ENCODE data around the gene HSD3B2. TPM values are rescaled to one million over a fixed set of nuclear protein-coding genes. Genes with fewer than 3 reads are reported as not detected.

HSD3B2 gene
- total RNA-seq, 4 donors from 2014 or later = 1.4 TPM; not detected in 3

GRCh38 chr1:119371815-119372214, 43.1 kb upstream of the HSD3B2 start:
- no peaks in the 10 kb centered on the region for H3K27me3 ChIP-seq
- H3K4me1 ChIP-seq = no peaks in the 10 kb centered on the region
- TF ChIP-seq, protein P1, sequence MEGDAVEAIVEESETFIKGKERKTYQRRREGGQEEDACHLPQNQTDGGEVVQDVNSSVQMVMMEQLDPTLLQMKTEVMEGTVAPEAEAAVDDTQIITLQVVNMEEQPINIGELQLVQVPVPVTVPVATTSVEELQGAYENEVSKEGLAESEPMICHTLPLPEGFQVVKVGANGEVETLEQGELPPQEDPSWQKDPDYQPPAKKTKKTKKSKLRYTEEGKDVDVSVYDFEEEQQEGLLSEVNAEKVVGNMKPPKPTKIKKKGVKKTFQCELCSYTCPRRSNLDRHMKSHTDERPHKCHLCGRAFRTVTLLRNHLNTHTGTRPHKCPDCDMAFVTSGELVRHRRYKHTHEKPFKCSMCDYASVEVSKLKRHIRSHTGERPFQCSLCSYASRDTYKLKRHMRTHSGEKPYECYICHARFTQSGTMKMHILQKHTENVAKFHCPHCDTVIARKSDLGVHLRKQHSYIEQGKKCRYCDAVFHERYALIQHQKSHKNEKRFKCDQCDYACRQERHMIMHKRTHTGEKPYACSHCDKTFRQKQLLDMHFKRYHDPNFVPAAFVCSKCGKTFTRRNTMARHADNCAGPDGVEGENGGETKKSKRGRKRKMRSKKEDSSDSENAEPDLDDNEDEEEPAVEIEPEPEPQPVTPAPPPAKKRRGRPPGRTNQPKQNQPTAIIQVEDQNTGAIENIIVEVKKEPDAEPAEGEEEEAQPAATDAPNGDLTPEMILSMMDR (IDR thresholded peaks at IDR 0.05) = no peak
- no peak for TF ChIP-seq POLR2A (IDR thresholded peaks at IDR 0.05)
- DNase-seq = no peak
- no peak overlapping the region for H3K27ac ChIP-seq
- WGBS, 2 donors = 50 to 55% methylated on average over 2 of the region's 2 CpGs
- intact Hi-C loops (cut with DNase I) = no loop called here
- no peaks in the 10 kb centered on the region for H3K36me3 ChIP-seq
- H3K4me3 ChIP-seq (replicated peaks in 1 of 3) = no peak overlapping the region
- H3K9me3 ChIP-seq = no peaks in the 10 kb centered on the region

DNA sequence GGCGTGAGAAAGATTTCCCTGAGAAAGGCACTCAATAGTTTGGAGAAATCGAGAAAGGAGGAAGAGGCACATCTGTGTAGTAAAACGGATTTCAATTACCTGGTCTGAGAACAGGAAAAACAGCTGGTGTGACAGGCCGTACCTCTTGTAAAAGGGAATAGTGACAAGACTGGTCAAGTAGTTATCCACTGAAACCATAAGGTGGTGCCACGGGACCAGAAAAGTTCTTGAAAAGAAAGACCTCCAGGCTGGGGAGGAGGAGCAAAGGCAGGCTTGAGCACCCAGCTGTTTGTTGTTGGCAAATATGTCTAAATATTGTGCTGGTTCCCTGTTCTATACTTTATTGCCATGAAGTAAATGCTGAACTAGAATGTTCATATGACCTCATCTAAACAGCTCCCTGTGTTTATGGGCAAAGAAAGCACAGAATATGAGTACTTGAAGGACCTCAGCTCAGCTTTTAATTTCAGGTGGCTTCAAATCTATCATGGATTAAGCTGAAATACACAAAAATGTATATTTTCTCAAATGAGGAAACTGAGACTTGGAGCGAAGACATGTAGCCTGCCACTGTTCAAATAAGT, 42.4 kb upstream of the HSD3B2 start:
- H3K4me3 ChIP-seq (replicated peaks in 1 of 3) = no peak overlapping the region
- H3K27ac ChIP-seq = no peak overlapping the region
- DNase-seq = peak in 1 of 2 donors; percentile 21
- no peaks in the 10 kb centered on the region for H3K36me3 ChIP-seq
- no peak for TF ChIP-seq POLR2A (IDR thresholded peaks at IDR 0.05)
- TF ChIP-seq, protein P1 (IDR thresholded peaks at IDR 0.05) = peak in 1 of 6 experiments; percentile 20
- no peaks in the 10 kb centered on the region for H3K4me1 ChIP-seq
- no peaks in the 10 kb centered on the region for H3K27me3 ChIP-seq
- intact Hi-C loops (cut with DNase I) = no loop called here
- WGBS, 2 donors = 34 to 36% methylated on average over 6 of the region's 6 CpGs
- no peaks in the 10 kb centered on the region for H3K9me3 ChIP-seq

DNA sequence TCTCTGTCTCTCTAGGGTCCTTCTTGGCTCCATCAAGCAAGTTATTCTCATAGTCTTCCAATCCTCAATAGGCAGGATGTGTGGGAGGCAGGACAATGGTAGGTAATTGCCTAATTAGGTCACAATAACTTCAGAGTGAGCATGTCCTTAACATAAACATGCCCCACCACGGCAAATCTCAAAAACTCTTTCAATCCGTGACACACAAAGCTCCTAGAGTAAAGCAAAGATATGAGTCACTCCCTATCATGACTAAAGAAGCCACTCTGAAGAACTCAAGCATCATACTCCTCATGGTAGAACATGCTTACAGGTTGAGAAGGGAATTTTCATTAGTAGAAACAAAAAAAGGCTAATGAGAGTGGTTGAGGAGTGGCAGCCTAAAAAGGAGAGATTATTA, 41.5 kb upstream of the HSD3B2 start:
- intact Hi-C loops (cut with DNase I) = no loop called here
- no peaks in the 10 kb centered on the region for H3K27me3 ChIP-seq
- DNase-seq = no peak

DNA sequence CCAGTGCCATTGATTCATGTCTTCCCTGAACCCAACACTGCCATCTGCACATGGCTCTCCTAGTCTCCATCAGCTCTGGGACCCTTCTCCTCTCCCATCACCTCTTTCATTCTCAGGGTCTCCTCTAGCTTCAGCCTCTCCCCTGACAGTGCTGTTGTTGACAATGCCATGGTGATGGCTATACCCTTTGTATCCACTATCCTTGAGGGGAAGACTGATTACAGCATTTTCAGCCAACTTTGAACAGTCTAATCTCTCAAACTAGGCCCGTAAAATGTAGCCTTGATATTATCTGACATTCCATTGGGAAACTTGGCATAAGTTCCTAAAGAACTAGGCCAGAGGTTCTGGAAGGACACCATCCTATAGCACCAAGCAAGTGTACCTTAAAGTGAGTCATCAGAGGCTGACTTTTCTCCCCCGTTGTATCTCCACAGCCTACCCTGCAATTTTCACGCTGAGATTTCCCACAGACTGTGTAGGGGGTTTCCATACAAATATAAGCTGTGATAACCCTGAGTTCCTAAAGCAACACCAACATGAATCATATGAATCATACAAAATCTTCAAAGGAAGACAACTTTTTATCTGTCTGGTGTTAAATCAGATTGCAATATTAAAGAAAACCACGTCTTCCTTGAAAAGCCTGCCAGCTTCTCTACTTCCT, 40.6 kb upstream of the HSD3B2 start:
- no peak overlapping the region for H3K4me3 ChIP-seq (replicated peaks in 1 of 3)

More for the DNA sequence above, 41.5 kb upstream of the HSD3B2 start:
- H3K36me3 ChIP-seq = no peaks in the 10 kb centered on the region
- H3K4me1 ChIP-seq = no peaks in the 10 kb centered on the region
- no peaks in the 10 kb centered on the region for H3K9me3 ChIP-seq
- no peak overlapping the region for H3K4me3 ChIP-seq (replicated peaks in 1 of 3)
- H3K27ac ChIP-seq = no peak overlapping the region
- WGBS, 2 donors = 36 to 46% methylated on average over 2 of the region's 2 CpGs
- TF ChIP-seq POLR2A (IDR thresholded peaks at IDR 0.05) = no peak
- TF ChIP-seq, protein P1 (IDR thresholded peaks at IDR 0.05) = no peak

GRCh38 chr1:119375366-119375765, 39.6 kb upstream of the HSD3B2 start:
- intact Hi-C loops (cut with DNase I) = no loop called here
- no peaks in the 10 kb centered on the region for H3K36me3 ChIP-seq
- H3K27ac ChIP-seq = no peak overlapping the region
- no peaks in the 10 kb centered on the region for H3K9me3 ChIP-seq
- 89 to 92% methylated on average over 1 of the region's 1 CpG for WGBS, 2 donors
- H3K4me3 ChIP-seq (replicated peaks in 1 of 3) = no peak overlapping the region
- no peaks in the 10 kb centered on the region for H3K4me1 ChIP-seq
- H3K27me3 ChIP-seq = no peaks in the 10 kb centered on the region
- no peak for DNase-seq
- TF ChIP-seq, protein P1 (IDR thresholded peaks at IDR 0.05) = no peak
- no peak for TF ChIP-seq POLR2A (IDR thresholded peaks at IDR 0.05)

More for the DNA sequence above, 40.6 kb upstream of the HSD3B2 start:
- Histone ChIP-seq H3K9me3 (no peaks in the 10 kb centered on the region), H3K36me3 (no peaks in the 10 kb centered on the region), H3K27me3 (no peaks in the 10 kb centered on the region), H3K27ac (no peak overlapping the region), H3K4me1 (no peaks in the 10 kb centered on the region)
- TF ChIP-seq, protein P1 (IDR thresholded peaks at IDR 0.05) = no peak
- TF ChIP-seq POLR2A (IDR thresholded peaks at IDR 0.05) = no peak
- intact Hi-C loops (cut with DNase I) = no loop called here
- no peak for DNase-seq
- 54 to 74% methylated on average over 4 of the region's 4 CpGs for WGBS, 2 donors
